ENCODE data around the gene LOXL4.

DNA sequence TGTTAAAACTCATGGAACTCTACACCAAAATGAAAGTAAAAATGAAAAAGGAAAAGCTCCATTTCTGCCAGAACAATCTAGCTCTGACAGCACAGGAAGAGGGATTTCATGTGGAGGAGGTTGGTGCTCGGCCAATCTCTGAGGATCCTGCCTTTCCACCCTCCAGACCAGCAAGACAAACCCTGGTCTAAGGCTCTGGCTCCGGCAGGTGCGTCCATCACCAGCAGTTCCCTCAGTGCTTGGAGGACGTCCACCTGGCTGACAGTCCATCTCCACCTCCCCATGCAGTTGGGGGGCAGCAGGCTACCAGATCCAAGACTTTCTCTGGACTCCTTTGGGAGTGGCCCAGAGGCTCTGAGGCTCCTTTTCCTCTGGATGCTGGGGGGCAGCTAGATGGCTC, 25.0 kb upstream of the LOXL4 start:
- no peak for TF ChIP-seq ATF3 (IDR thresholded peaks at IDR 0.05)
- TF ChIP-seq CTCF (IDR thresholded peaks at IDR 0.05 in 2 of 3, conservative IDR thresholded peaks at IDR 0.05 in 1 of 3; ENCODE audit: borderline replicate concordance in 1 of 3, insufficient read depth in 1 of 3, low read depth in 2 of 3, low read length in 2 of 3), result no peak
